ENCODE data around the gene PGAP6. TPM values are rescaled to one million over a fixed set of nuclear protein-coding genes. Genes with fewer than 3 reads are reported as not detected.
"Not testable (repeated sequence)": the region's sequence is repeated elsewhere in the genome, so short reads cannot be mapped to it uniquely, and the experiment has no call there.

PGAP6 gene
- total RNA-seq, 2 donors from 2014 or later, result 83.8 to 113 TPM

DNA sequence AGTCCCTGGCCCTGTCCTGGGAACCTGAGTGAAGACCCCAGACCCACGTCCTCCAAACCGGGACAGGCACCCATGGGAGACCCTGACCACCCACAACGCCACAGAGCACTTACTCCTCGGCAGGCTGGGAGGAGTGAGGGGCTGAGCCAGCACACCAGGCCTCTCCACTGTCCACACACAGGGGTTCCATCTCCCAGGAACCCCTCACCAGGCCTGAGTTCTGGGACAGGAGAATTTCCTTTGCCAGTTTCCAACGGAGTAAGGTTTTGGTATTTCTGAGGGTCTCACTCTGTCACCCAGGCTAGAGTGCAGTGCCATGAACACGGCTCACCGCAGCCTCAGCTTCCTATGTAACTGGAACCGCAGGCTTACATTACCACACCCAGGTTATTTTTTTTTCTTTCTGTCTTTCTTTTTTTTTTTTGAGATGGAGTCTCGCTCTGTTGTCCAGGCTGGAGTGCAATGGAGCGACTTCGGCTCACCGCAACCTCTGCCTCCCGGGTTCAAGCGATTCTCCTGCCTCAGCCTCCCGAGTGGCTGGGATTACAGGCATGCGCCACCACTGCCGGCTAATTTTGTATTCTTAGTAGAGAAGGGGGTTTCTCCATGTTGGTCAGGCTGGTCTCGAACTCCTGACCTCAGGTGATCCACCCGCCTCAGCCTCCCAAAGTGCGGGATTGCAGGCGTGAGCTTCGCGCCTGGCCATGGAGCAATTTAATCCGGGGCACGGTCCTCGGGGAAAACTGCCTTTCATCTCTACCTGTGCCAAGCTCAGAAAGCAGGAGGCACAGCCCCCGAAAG lies 1.6 kb downstream of the PGAP6 start:
- no peak for TF ChIP-seq POLR2A (IDR thresholded peaks at IDR 0.05)
- TF ChIP-seq, protein P1, sequence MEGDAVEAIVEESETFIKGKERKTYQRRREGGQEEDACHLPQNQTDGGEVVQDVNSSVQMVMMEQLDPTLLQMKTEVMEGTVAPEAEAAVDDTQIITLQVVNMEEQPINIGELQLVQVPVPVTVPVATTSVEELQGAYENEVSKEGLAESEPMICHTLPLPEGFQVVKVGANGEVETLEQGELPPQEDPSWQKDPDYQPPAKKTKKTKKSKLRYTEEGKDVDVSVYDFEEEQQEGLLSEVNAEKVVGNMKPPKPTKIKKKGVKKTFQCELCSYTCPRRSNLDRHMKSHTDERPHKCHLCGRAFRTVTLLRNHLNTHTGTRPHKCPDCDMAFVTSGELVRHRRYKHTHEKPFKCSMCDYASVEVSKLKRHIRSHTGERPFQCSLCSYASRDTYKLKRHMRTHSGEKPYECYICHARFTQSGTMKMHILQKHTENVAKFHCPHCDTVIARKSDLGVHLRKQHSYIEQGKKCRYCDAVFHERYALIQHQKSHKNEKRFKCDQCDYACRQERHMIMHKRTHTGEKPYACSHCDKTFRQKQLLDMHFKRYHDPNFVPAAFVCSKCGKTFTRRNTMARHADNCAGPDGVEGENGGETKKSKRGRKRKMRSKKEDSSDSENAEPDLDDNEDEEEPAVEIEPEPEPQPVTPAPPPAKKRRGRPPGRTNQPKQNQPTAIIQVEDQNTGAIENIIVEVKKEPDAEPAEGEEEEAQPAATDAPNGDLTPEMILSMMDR (IDR thresholded peaks at IDR 0.05), result no peak
- Histone ChIP-seq H3K27ac (peak overlapping the region; percentile 89 to 97 (median 92)), H3K9me3 (no peaks in the 10 kb centered on the region), H3K4me3 (peak overlapping the region; percentile 91 to 92), H3K27me3 (no peaks in the 10 kb centered on the region), H3K36me3 (replicated peaks in 1 of 2; ENCODE audit: insufficient read depth in 1 of 2, low read depth in 2 of 2) (peaks cover 14% of the 10 kb centered on the region in 2 donors), H3K4me1 (peaks cover 37% of the 10 kb centered on the region)
- intact Hi-C loops (cut with DNase I), result no loop called here
- peak in 1 of 4 donors; percentile 26 for DNase-seq
- ATAC-seq, result no peak
- 29 to 45% methylated on average over 21 to 27 of the region's 27 CpGs for WGBS, 2 donors

DNA sequence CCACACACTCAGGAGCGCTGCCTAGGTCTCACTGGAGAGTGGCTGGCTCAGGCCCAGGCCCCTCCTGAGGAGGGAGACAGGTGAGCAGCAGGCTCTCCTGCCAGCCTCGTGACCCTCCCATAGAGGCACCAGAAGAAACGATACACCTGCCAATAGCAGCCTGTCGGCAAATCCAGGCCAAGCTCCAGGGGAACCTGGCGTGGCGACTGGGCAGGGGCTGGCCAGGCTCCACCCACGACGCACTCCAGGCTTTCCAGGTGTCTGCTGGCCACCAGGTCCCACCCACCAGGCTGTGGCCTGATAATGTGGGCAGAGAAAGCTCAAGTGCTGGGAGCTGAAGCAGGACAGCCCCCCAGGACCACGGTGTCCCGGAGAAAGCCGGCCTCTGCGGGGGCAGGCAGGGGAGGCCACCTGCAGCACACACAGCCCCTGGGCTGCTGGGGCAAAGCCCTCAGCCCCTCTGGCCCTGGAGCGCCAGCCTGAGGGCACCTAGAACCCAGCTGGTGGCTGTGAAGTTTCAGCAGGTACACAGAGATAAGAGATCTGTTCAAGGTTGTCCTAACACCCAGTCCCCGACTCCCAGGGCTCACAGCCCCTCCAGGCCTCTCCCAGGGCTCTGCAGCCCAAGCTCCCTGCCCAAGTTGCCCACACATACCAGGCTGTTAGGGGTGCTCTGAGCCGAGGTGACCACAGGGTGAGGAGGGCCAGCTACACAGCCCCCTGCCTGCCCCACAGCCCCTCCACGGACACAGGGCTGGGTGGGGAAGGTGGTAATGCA lies 2.4 kb downstream of the PGAP6 start:
- ATAC-seq (peak; percentile 80), DNase-seq (peak; percentile 95 to 98 (median 97))
- Histone ChIP-seq H3K9me3 (no peaks in the 10 kb centered on the region), H3K4me3 (peak overlapping the region in 1 of 2 donors; percentile 92), H3K36me3 (replicated peaks in 1 of 2; ENCODE audit: insufficient read depth in 1 of 2, low read depth in 2 of 2) (peaks cover 19 to 20% of the 10 kb centered on the region in 2 donors), H3K27ac (peak overlapping the region; percentile 89 to 97 (median 92)), H3K4me1 (peaks cover 37% of the 10 kb centered on the region), H3K27me3 (no peaks in the 10 kb centered on the region)
- 22 to 26% methylated on average over 1 to 16 of the region's 16 CpGs for WGBS, 2 donors
- intact Hi-C loops (cut with DNase I), result no loop called here
- TF ChIP-seq, protein P1 (IDR thresholded peaks at IDR 0.05), result peak in 1 of 7 experiments; percentile 0
- TF ChIP-seq POLR2A (IDR thresholded peaks at IDR 0.05), result peak; percentile 25 to 64 (median 62)

DNA sequence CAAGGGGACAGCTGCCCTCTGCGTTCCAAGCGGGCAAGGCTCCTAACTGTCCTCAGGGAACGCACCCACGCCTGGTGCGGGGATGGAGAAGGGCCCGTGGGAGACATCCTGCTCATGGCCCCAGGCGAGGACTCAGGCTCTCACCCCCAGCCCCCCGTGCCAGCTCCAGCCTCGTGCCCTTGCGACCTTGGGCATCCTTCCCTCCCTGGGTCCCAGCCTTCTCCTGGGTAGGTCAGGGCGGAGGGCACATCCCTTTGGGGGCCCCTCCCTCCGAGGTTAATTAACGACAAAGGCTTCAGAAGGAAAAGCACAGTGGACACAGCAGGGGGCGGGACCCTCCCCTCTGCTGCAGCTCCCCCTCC lies 3.0 kb downstream of the PGAP6 start:
- DNase-seq, result no peak
- WGBS, 2 donors, result 10 to 26% methylated on average over 4 to 9 of the region's 14 CpGs
- no peak for ATAC-seq
- Histone ChIP-seq H3K4me3 (no peak overlapping the region), H3K36me3 (replicated peaks in 1 of 2; ENCODE audit: insufficient read depth in 1 of 2, low read depth in 2 of 2) (peaks cover 25% of the 10 kb centered on the region in 2 donors), H3K27ac (peak overlapping the region; percentile 32 to 93 (median 90)), H3K4me1 (peaks cover 34% of the 10 kb centered on the region), H3K27me3 (no peaks in the 10 kb centered on the region), H3K9me3 (no peaks in the 10 kb centered on the region)
- intact Hi-C loops (cut with DNase I), result no loop called here
- TF ChIP-seq POLR2A (IDR thresholded peaks at IDR 0.05), result no peak
- TF ChIP-seq, protein P1 (IDR thresholded peaks at IDR 0.05), result no peak

DNA sequence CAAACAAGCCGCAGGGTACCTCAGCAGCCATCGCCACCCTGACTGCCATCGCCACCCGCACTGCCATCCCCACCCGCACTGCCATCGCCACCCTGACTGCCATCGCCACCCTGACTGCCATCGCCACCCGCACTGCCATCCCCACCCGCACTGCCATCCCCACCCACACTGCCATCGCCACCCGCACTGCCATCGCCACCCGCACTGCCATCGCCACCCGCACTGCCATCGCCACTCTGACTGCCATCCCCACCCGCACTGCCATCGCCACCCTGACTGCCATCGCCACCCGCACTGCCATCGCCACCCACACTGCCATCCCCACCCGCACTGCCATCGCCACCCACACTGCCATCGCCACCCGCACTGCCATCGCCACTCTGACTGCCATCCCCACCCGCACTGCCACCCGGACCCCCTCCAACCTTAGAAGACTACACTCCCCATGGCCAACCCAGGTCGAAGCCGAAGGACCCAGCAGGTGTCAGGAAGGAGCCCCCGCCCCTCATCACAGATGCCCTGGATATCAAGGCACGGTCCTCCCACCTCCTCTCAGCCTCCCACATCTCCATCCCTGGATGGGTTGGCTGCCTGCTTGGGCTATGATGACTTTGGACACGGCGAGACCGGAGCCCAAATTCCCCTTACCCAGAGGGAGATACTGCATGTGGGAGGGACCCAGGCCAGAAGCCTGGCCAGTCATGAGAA lies 3.5 kb downstream of the PGAP6 start:
- Histone ChIP-seq H3K27ac (peak overlapping the region in 3 of 4 donors; percentile 89 to 93 (median 91)), H3K4me1 (peaks cover 29% of the 10 kb centered on the region), H3K36me3 (replicated peaks in 1 of 2; ENCODE audit: insufficient read depth in 1 of 2, low read depth in 2 of 2) (peaks cover 26 to 29% of the 10 kb centered on the region in 2 donors)
- ATAC-seq; H3K4me3 ChIP-seq; H3K27me3 ChIP-seq; intact Hi-C loops (cut with DNase I); H3K9me3 ChIP-seq; DNase-seq: not testable (repeated sequence)
- WGBS, 2 donors, result 79 to 85% methylated on average over 29 to 35 of the region's 36 CpGs

All from body of pancreas (tissue), 4 donors.